Nephron (organoid): ENCODE measurements around the gene ASAP2.

Experiments
- H3K27ac Mint-ChIP-seq, 3 experiments: 2 replicates each; pipeline ENCODE4 v1.8.0; 2020; ENCODE audit warnings: mixed read lengths in 3 of 3, mild to moderate bottlenecking in 2 of 3, moderate library complexity in 1 of 3
- H3K27me3 Mint-ChIP-seq: 2 replicates; pipeline ENCODE4 v1.8.0; 2021; ENCODE audit warnings: low read depth, mild to moderate bottlenecking, moderate library complexity, mixed read lengths
- H3K36me3 Mint-ChIP-seq: 2 replicates; pipeline ENCODE4 v1.8.0; 2020; ENCODE audit warnings: low read depth, mixed read lengths
- H3K4me1 Mint-ChIP-seq: 2 replicates; pipeline ENCODE4 v1.8.0; 2020; ENCODE audit warnings: mixed read lengths
- H3K4me3 Mint-ChIP-seq, 3 experiments: 2 replicates each; pipeline ENCODE4 v1.8.0; 2020; ENCODE audit warnings: mild to moderate bottlenecking in 3 of 3, mixed read lengths in 3 of 3, moderate library complexity in 2 of 3
- H3K9me3 Mint-ChIP-seq: 2 replicates; pipeline ENCODE4 v1.8.0; 2020; ENCODE audit warnings: mixed read lengths
- CTCF ChIP-seq, 3 experiments: fragments of 200-600 bp; sonication (generic); IDR thresholded peaks; one replicate each; pipeline ENCODE4 v1.5.0; 2021; ENCODE audit warnings: antibody characterized with exemption in 3 of 3; ENCODE audit not compliant: unreplicated experiment in 3 of 3

Gene ASAP2

GRCh38 chr2:9164112-9164608, 42.5 kb upstream of the ASAP2 start:
- no peaks in the 10 kb centered on the region for H3K9me3 Mint-ChIP-seq
- no peaks in the 10 kb centered on the region for H3K36me3 Mint-ChIP-seq
- H3K27ac Mint-ChIP-seq, result peak overlapping the region in 1 of 3 experiments; percentile 41
- no peak for TF ChIP-seq CTCF (IDR thresholded peaks at IDR 0.05; ENCODE audit: unreplicated experiment in 3 of 3)
- H3K4me1 Mint-ChIP-seq, result no peaks in the 10 kb centered on the region
- no peak overlapping the region for H3K4me3 Mint-ChIP-seq
- peaks cover 4% of the 10 kb centered on the region for H3K27me3 Mint-ChIP-seq

- H3K27me3 Mint-ChIP-seq, result peaks cover 8% of the 10 kb centered on the region
Measured at GRCh38 chr2:9165625-9166024, 41.0 kb upstream of the ASAP2 start.

GRCh38 chr2:9166579-9167377, 39.8 kb upstream of the ASAP2 start:
- Mint-ChIP-seq H3K9me3 (no peaks in the 10 kb centered on the region), H3K4me3 (no peak overlapping the region), H3K27ac (peak overlapping the region in 1 of 3 experiments; percentile 5), H3K4me1 (no peaks in the 10 kb centered on the region), H3K36me3 (no peaks in the 10 kb centered on the region), H3K27me3 (peaks cover 8% of the 10 kb centered on the region)
- TF ChIP-seq CTCF (IDR thresholded peaks at IDR 0.05; ENCODE audit: unreplicated experiment in 3 of 3), result no peak

More at GRCh38 chr2:9165625-9166024, 41.0 kb upstream of the ASAP2 start:
- no peak for TF ChIP-seq CTCF (IDR thresholded peaks at IDR 0.05; ENCODE audit: unreplicated experiment in 3 of 3)
- Mint-ChIP-seq H3K4me1 (no peaks in the 10 kb centered on the region), H3K4me3 (no peak overlapping the region), H3K36me3 (no peaks in the 10 kb centered on the region), H3K27ac (peak overlapping the region in 1 of 3 experiments; percentile 22), H3K9me3 (no peaks in the 10 kb centered on the region)

GRCh38 chr2:9167718-9168657, 38.6 kb upstream of the ASAP2 start:
- no peak for TF ChIP-seq CTCF (IDR thresholded peaks at IDR 0.05; ENCODE audit: unreplicated experiment in 3 of 3)
- Mint-ChIP-seq H3K36me3 (no peaks in the 10 kb centered on the region), H3K9me3 (no peaks in the 10 kb centered on the region), H3K27me3 (peaks cover 8% of the 10 kb centered on the region), H3K27ac (no peak overlapping the region), H3K4me1 (no peaks in the 10 kb centered on the region), H3K4me3 (no peak overlapping the region)

GRCh38 chr2:9168821-9169221, 37.8 kb upstream of the ASAP2 start:
- H3K9me3 Mint-ChIP-seq, result no peaks in the 10 kb centered on the region
- H3K4me3 Mint-ChIP-seq, result no peak overlapping the region
- H3K4me1 Mint-ChIP-seq, result no peaks in the 10 kb centered on the region
- no peak for TF ChIP-seq CTCF (IDR thresholded peaks at IDR 0.05; ENCODE audit: unreplicated experiment in 3 of 3)
- peaks cover 8% of the 10 kb centered on the region for H3K27me3 Mint-ChIP-seq
- H3K36me3 Mint-ChIP-seq, result no peaks in the 10 kb centered on the region
- peak overlapping the region in 1 of 3 experiments; percentile 36 for H3K27ac Mint-ChIP-seq
